GM10248 (cell line): ENCODE data around the gene ITM2C.

Experiments
- CTCF ChIA-PET: fragments of 300-600 bp; sonication (Branson Sonifier 250); formaldehyde crosslinking; extraction: SDS; loops from one replicate; lab custom pipeline; 2021; ENCODE audit warnings: antibody characterized with exemption; lab: Yijun Ruan, JAX
- POLR2A ChIA-PET: fragments of 350-650 bp; sonication (Branson Sonifier 250); formaldehyde crosslinking; extraction: SDS; loops from one replicate; lab custom pipeline; 2020; ENCODE audit warnings: antibody characterized with exemption; lab: Yijun Ruan, JAX
- DNase-seq: peaks from one replicate; pipeline ENCODE4 v3.0.0; 2012; ENCODE audit errors: extremely low spot score
- TF ChIP-seq, protein P1 (sequence below): IDR thresholded peaks from 2 replicates; pipeline ENCODE4 v1.5.1; 2012; ENCODE audit warnings: mild to moderate bottlenecking, low read depth; ENCODE audit errors: extremely low read depth, missing control alignments, control extremely low read depth

The ITM2C gene

GRCh38 chr2:230893338-230893737, 28.6 kb downstream of the ITM2C start:
- CTCF ChIA-PET: interaction anchor here (0.7 to 5.0 kb wide), 14 partner anchors 8 to 334 kb away, joined by 3 to 28 read pairs (median 4); no protein-coding TSS in a partner anchor
- POLR2A ChIA-PET: no interaction called here
- DNase-seq: peak; percentile 65
- TF ChIP-seq, protein P1, sequence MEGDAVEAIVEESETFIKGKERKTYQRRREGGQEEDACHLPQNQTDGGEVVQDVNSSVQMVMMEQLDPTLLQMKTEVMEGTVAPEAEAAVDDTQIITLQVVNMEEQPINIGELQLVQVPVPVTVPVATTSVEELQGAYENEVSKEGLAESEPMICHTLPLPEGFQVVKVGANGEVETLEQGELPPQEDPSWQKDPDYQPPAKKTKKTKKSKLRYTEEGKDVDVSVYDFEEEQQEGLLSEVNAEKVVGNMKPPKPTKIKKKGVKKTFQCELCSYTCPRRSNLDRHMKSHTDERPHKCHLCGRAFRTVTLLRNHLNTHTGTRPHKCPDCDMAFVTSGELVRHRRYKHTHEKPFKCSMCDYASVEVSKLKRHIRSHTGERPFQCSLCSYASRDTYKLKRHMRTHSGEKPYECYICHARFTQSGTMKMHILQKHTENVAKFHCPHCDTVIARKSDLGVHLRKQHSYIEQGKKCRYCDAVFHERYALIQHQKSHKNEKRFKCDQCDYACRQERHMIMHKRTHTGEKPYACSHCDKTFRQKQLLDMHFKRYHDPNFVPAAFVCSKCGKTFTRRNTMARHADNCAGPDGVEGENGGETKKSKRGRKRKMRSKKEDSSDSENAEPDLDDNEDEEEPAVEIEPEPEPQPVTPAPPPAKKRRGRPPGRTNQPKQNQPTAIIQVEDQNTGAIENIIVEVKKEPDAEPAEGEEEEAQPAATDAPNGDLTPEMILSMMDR: no peak

GRCh38 chr2:230893841-230894781, 29.4 kb downstream of the ITM2C start:
- TF ChIP-seq, protein P1: no peak
- POLR2A ChIA-PET: no interaction called here
- CTCF ChIA-PET: interaction anchor here (0.7 to 5.0 kb wide), 19 partner anchors 7 to 334 kb away, joined by 3 to 28 read pairs (median 5); partner anchors contain the start of gene C2orf72
- DNase-seq: peak; percentile 60

- TF ChIP-seq, protein P1: no peak
- POLR2A ChIA-PET: no interaction called here
- CTCF ChIA-PET: interaction anchor here (0.7 to 13.8 kb wide), 12 partner anchors 8 to 157 kb away, joined by 3 to 256 read pairs (median 6); no protein-coding TSS in a partner anchor
- DNase-seq: no peak
These were observed 31.0 kb downstream of the ITM2C start for GRCh38 chr2:230895536-230896345.

GRCh38 chr2:230896346-230897115, 31.8 kb downstream of the ITM2C start:
- DNase-seq: no peak
- TF ChIP-seq, protein P1: no peak
- CTCF ChIA-PET: interaction anchor here (1.1 to 13.8 kb wide), 13 partner anchors 7 to 156 kb away, joined by 3 to 256 read pairs (median 5); no protein-coding TSS in a partner anchor
- POLR2A ChIA-PET: no interaction called here

- DNase-seq: no peak
- ChIA-PET POLR2A (no interaction called here), CTCF (interaction anchor here (0.7 to 13.8 kb wide), 14 partner anchors 15 to 155 kb away, joined by 3 to 256 read pairs (median 4); partner anchors contain the start of gene ITM2C)
- TF ChIP-seq, protein P1: no peak
These were observed 33.4 kb downstream of the ITM2C start for GRCh38 chr2:230898016-230898712.
